ENCODE data around the gene SIK3.

SIK3 gene

GRCh38 chr11:116885951-116886655, 212.1 kb downstream of the SIK3 start:
- TF ChIP-seq, protein P1, sequence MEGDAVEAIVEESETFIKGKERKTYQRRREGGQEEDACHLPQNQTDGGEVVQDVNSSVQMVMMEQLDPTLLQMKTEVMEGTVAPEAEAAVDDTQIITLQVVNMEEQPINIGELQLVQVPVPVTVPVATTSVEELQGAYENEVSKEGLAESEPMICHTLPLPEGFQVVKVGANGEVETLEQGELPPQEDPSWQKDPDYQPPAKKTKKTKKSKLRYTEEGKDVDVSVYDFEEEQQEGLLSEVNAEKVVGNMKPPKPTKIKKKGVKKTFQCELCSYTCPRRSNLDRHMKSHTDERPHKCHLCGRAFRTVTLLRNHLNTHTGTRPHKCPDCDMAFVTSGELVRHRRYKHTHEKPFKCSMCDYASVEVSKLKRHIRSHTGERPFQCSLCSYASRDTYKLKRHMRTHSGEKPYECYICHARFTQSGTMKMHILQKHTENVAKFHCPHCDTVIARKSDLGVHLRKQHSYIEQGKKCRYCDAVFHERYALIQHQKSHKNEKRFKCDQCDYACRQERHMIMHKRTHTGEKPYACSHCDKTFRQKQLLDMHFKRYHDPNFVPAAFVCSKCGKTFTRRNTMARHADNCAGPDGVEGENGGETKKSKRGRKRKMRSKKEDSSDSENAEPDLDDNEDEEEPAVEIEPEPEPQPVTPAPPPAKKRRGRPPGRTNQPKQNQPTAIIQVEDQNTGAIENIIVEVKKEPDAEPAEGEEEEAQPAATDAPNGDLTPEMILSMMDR (IDR thresholded peaks at IDR 0.05) = no peak

DNA sequence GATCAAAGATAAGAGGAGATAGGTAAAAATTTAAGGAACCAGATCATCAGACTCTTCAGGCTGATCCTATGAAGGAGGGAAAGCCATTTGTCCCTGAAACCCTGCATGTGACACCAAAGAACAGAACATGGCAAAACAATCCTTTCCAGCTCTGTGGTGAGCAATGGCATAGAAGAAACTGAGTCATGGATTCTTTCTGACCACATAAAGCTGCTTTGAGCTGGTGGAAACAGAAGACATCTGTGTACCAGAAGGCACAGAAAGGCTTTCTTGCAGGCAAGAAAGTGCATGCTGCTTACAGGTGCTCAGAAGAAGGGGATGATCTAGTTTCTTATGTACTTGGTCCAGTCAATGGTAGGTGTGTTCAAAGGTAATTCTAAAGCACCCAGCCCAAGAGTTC, 215.8 kb downstream of the SIK3 start:
- TF ChIP-seq, protein P1 (IDR thresholded peaks at IDR 0.05) = no peak

GRCh38 chr11:116881143-116881542, 217.1 kb downstream of the SIK3 start:
- TF ChIP-seq, protein P1 (IDR thresholded peaks at IDR 0.05) = no peak

GRCh38 chr11:116879800-116880625, 218.2 kb downstream of the SIK3 start:
- TF ChIP-seq, protein P1 (IDR thresholded peaks at IDR 0.05) = peak; percentile 82

DNA sequence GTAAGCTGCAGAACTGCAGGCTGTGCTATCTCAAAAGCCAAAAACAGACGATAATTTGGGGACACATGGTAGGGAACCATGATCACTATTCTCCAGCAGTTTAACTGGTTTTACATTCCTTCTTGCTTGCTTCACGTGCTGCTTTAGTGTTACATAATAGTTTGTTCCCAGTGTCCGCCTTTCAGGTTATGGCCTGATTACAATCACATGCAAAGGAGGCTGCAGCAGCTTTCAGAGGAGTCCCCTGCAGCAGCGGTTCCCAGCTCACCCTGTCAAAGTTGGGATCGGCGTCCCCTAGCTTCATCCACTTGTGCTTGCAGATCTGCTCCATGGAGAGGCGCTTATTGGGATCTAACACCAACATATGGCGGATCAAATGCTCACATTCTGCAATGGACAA, 221.6 kb downstream of the SIK3 start:
- TF ChIP-seq, protein P1 (IDR thresholded peaks at IDR 0.05) = no peak

- TF ChIP-seq, protein P1 (IDR thresholded peaks at IDR 0.05) = no peak
These were observed 223.0 kb downstream of the SIK3 start for GRCh38 chr11:116875194-116875593.

- TF ChIP-seq, protein P1 (IDR thresholded peaks at IDR 0.05) = no peak
These were observed 224.0 kb downstream of the SIK3 start for GRCh38 chr11:116874251-116874650.
